NCI-H1930 (cell line): ENCODE measurements around the gene SESN2.
"Not testable (repeated sequence)": the region's sequence is repeated elsewhere in the genome, so short reads cannot be mapped to it uniquely, and the experiment has no call there.

Experiments
- DNase-seq, 2 experiments: peaks; one replicate each; lab custom pipeline; 2025; lab: John Stamatoyannopoulos, UW

Gene SESN2

DNA sequence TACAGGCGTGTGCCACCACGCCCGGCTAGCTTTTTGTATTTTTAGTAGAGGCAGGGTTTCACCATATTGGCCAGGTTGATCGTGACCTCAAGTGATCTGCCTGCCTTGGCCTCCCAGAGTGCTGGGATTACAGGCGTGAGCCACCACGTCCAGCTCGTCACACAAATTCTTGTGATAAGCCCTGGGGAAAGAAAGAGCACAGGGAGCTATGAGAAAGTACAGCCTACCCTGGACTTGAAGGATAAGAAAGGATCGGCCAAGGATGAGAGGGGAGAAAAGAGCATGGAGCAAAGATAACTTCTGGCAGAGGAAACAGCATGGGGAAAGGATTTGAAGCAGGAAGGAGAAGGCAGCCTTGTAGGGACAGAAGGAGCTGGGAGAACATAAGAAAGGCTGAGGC, 29.2 kb downstream of the SESN2 start:
- DNase-seq = no peak

DNA sequence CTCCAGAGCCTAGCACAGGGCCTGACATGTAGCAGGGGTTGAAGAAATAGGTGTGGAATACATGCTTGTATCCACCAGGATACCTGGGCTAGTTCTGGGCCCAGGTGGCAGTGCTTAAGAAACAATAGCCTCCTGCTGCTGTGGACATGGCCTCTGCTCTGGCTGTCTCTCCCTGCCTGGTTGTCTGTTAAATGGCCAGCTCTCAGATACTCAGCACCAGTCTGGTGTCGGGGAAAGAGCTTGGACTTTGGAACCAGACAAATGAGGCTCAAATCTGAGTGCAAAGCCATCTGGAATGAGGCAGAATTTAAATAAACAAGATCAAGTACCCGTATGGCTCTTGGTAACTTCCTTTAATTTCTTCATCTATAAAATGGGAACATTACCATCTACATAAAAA, 31.5 kb downstream of the SESN2 start:
- no peak for DNase-seq

DNA sequence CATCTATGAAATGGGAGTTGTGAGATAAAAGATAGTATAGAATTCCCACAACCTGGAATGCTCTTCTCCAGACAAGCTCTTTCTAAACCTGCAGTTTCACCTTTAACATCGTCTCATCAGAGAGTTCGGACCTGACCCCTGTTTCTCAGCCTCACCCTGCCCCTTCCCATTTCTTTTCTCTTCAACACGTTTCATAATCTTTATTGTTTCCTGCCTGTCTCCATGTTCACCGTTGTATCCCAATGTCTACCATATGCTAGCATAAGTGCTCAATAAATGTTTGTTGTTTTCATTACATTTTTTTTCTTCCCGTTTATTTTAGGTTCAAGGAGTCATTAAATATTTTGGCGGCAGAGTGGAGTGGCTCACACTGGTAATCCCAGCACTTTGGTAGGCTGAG, 32.4 kb downstream of the SESN2 start:
- DNase-seq = no peak

DNA sequence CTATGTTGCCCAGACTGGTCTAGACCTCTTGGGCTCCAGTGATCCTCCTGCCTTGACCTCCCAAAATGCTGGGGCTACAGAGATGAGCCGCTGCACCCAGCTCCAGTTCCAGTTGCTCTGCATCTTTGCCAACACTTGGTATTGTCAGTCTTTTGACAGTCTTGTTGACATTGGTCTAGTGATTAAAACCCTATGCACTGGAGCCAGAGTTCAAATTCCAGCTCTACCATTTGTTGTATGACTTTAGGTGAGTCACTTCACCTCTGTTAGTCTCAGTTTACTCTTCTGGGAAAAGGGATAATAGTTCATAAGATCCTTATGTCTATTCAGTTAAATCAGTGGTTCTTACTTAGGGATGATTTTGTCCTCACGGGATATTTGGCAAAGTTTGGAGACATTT, 36.6 kb downstream of the SESN2 start:
- no peak for DNase-seq

DNA sequence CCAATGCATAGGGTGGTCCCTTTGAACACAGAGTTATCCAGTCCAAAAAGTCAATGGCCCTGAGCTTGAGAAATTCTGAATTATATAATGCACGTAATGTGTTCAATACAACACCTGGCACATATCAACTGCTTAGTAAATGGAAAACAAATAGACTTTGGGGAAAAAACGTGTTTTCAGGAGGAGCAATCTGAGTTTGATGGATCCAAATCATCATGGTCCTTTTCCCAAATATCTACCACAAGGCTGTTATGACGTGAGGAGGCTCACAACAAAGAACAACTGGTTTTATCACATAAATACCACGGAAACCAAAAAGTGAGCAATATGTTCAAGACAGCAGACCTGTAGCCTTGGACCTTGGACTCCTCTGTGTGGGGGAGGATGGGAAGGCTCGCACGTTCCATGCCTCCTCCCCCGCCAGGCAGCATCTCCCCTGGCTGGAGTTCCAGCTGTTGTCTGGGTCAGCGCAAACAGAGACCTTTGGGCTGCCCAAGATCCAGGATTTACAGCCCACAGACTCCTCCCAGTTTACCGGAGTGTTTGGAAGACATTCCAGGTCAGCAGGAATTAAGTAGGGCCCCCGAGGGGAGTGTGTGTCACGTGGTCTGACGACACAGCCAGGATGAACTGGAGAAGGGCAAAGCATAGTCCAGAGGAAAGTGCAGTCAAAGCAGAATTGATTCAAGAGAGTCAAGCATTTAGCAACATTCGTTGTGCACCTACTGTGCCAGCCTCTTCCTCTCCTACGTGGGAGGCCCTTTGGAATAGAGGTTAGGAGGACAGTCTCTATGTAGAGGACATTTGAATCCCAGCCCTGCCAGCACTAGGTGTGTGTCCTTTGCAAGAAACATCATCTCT, 37.3 kb downstream of the SESN2 start:
- no peak for DNase-seq

DNA sequence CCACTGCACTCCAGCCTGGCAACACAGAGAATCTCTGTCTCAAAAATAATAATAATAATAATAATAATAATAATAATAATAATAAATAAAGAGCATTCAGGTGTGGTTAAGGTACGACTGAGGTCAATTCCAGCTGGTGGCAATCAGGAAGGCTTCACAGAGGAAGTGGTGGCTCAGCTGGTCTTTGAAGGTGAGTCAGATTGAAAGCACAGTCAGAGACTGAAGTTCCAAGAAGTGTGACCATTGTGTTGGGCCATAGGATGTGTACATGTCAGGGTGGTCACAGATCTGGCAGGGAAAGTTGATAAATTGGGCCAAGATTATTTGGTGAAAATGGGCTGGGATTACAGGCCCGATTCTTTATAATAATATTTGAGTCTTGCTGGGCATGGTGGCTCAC, 38.5 kb downstream of the SESN2 start:
- DNase-seq = no peak

DNA sequence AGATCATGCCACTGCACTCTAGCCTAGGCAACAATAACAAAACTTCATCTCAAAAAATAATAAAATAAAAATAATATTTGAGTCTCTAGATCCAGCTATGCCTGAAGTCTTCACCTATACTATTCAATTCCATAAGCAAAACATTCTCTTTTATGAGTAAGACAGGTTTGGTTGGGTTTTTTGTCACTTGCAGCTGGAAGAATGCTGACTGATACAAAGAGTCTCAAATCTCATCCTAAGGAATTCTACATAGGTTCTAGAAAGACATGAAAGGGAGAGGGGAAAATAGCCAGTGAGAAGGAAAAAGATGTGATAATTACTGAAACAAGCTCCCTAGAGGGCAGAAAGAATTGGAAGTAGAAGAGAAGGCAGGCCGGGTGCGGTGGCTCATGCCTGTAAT, 39.1 kb downstream of the SESN2 start:
- DNase-seq = no peak

DNA sequence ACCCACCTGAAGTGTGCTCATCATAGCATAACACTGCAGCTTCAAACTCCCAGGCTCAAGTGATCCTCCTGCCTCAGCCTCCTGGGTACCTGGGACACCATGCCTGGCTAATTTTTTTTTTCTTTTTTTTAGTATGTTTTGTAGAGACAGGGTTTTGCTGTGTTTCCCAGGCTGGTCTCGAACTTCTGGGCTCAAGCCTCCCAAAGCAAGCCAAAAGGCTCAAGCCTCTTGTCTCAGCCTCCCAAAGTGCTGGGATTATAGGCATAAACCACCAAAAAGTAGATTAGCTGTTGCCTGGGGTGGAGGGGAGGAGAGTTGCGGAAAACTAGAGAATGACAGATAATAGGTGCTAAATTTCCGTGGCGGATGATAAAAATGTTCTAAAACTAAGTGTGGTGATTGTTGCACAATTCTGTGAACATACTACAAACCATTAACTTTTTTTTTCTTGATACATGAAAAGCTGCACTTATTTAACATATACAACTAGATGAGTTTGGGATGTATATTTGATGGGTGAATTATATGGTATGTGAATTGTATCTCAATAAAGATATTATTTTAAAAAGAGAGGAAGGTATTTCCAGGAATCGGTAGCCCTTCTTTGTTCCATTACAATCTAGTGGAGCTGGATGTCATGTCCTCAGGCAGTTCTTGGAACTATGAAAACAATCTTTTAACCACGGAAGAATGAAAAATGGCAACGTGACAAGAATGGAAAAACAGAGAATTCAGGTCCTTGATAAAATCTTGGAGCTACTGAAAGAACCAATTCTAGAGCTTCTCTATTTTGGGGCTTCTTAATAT, 42.3 kb downstream of the SESN2 start:
- no peak for DNase-seq

DNA sequence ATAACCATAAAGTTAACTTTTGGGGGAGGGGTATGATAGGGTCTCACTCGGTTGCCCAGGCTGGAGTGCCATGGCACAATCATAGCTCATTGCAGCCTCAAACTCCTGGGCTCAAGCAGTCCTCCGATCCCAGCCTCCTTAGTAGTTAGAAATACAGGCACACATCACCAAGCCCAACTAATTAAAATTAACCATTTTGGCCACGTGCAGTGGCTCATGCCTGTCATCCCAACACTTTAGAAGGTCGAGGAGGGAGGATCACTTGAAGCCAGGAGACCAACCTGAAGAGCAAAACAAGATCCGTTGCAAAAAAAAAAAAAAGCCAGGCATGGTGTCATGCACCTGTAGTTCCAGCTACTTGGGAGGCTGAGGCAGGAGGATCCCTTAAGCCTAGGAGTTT, 42.9 kb downstream of the SESN2 start:
- DNase-seq = no peak

DNA sequence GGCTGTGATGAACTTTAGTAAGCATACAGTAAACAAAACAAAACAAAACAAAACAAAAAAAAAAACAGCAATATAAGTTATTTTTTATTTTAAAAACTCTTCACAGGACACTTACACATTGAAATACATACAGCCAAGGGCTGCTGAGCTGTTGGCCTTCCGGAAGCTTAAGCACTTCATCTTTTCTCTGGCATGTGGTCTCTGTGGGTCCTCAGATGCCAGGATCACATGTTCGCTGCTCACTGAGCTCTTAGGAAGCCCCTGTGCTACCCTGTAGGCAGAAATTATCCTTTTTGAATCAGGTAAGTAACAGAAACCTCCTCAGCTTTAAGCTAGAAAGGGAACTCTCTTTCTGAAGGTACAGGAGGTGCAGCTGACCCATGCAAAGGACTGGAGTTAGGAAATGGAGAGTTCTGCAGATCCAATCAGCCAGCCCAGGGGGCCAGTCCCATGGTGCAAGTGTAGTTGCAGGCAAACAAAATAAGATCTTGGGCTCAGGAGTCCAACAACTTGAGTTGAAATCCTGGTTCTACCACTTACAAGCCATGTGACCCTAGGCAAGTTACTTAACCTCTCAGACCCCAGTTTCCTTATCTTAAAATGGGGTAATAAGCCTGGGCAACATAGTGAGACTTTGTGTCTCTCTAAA, 47.1 kb downstream of the SESN2 start:
- no peak for DNase-seq

DNA sequence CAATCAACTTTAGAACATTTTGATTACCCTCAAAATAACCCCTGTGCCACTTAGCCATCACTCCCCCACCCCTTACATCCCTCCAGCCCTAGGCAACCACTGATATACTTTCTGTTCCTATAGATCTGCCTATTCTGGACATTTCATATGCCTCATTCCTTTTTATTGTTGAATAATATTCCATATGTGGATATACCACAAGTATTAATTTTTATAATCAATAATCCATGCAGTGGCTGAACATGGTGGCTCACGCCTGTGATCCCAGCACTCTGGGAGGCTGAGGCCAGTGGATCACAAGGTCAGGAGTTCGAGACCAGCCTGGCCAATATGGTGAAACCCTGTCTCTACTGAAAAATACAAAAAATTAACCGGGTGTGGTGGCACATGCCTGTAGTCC, 49.4 kb downstream of the SESN2 start:
- DNase-seq = no peak

DNA sequence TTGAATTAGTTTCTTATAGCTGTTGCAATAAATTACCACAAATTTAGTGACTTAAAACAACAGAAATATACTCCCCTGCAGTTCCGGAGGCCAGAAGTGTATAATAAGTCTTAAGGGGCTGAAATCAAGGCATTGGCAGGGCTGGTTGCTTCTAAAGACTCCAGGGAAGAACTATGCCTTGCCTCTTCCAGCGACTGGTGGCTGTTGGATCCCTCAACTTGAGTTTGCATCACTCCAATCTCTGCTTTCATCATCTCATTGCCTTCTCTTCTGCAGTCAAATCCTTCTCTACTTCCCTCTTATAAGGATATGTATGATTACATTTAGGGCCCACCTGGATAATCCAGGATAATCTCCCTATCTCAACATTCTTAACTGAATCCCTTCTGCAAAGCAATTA, 50.4 kb downstream of the SESN2 start:
- DNase-seq = no peak

DNA sequence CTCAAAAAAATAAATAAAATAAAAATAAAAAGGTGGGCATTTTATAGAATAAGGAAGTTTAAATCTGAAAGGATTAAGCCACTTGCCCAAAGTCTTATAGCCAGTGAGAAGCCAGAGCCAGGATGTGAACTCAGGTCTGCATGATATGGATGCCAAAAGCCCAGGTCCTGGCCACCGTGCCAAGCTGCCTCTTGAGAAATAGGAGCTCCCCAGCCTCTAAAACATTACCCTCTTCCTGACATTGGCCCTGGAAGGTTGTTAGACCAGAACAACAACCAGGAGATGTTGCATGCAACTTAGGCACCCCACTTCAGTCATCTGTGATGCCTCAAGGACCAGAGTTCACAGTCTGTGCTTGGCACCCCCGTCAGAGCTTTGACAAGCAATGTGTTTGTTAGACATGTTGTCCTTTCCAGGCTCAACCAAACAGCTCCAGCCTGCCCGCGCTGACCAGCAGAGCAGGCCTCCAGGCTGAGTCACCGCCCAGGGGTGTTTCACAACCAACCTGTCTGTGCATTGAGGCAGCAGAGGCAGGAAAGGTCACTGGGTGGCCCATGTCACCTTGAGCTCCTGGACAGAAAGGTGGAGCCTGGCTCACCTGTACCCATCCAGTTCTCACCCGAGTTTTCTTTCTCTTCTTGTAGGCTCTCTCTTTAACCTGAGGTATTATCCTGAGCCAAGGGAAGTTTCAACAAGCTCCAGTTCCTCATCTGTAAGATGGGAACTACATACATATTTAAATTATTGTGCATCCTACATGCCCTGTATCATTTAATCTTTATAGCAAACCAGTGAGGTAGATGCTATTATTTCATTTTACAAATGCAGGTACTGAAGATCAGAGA, 54.6 kb downstream of the SESN2 start:
- DNase-seq = no peak

DNA sequence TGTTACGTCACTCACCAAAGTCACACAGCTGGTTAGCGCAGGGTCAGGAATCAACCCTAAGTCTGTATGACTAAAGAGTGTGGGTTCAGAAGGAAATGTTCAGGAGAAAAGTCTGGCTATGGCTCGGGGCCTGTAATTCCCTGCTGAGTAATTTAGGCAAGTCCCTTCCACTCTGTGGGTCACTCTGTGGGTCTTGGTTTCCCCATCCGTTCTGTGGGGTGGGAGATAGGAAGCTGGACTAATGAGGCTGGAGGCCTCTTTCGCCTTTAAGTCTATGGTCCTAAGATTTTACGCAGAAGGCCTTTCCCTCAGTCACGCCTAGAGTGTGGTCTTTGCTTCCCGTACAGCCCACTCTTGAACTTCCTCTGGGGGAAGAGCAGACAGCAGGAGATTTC, 55.2 kb downstream of the SESN2 start:
- no peak for DNase-seq

DNA sequence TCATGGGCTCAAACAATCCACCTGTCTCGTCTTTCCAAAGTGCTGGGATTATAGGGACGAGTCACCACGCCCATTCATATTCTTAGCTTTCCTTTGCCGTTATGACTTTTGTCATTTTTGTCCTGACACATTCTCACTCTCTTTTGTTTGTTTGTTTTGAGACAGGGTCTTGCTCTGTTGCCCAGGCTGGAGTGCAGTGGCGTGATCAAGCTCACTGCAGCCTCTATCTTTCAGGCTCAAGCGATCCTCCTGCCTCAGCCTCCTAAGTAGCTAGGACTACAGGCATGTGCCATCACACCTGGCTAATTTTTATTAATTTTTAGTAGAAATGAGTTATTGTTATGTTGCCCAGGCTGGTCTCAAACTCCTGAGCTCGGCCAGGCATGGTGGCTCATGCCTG, 57.7 kb downstream of the SESN2 start:
- DNase-seq = no peak

DNA sequence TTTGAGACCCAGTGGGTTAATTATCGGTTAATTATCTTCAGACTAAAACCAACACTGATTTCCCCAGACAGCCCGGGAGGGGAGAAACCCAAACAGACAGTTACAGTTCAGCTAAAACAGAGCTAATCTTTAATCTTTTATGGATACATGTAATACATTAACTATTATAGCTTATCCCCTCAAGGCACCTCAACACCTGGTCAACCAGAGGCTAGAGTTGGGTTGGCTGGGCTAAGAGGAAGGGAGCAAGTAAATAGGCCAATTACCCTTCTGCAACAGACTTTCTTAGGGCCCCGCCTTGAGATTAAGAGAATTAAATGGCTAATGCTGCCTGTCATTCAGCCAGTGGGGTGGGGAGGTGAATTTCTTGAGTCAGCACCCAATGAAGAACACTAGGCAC, 62.9 kb downstream of the SESN2 start:
- no peak for DNase-seq

DNA sequence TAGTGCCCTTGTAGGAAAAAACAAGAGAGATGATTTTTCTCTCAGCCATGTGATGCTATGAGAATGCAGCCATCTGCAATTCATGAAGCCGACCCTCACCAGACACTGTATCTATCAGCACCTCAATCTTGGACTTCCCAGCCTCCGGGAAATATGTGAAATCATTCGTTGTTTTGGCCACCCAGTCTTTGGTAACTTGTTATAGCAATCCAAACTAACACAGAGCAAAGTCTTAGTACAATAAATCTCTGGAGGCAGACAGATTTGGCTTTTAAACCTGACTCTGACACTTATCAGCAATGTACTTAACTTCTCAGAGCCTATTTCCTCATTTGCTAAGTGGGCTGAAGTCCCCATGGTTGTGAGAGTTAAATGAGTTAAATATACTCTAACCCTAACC, 64.4 kb downstream of the SESN2 start:
- DNase-seq = no peak

DNA sequence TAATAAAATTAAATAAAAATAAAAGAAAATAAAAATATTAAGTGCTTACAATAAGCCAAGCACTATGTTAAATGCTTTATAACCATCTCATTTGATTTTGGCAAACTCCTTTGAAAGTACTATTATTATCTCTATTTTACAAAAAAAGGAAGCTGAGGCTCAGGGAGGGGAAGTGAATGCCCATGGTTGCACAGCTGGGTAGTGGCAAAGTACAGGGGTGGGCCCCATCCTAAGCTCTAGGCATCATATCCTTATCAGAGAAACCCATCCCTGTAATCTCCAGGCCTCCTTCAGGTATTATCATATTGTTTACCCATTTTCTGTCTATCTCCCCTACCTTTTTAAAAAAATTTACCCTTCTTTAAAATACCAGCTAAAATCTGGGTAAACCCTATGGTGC, 67.2 kb downstream of the SESN2 start:
- no peak for DNase-seq

DNA sequence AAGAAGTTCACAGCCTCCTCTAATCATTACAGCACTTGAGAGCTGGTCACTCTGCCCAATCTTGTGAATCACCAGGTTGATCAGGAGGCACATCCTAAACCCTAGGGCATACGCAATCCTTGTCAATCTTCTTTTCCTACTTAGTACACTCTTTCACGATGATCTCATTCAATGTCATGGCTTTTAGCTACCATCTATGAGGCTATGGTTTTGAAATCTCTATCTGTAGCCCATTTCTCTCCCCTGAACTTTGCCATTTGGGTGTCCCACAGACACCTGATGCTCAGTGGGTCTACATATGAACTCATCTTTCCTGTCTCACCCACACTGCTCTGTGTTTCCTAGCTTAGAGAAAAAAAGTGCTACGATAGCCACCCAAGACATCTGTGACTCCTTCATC, 67.7 kb downstream of the SESN2 start:
- no peak for DNase-seq

DNA sequence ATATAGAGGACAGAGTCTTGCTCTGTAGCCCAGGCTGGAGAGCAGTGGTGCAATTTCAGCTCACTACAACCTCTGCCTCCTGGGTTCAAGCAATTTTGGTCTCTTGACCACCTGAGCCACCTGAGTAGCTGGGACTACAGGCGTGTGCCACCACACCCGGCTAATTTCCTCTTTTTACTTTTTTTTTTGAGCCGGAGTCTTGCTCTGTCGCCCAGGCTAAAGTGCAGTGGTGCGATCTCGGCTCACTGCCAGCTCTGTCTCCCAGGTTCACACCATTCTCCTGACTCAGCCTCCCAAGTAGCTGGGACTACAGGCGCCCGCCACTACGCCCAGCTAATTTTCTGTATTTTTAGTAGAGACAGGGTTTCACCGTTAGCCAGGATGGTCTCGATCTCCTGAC, 68.1 kb downstream of the SESN2 start:
- not testable (repeated sequence) for DNase-seq

DNA sequence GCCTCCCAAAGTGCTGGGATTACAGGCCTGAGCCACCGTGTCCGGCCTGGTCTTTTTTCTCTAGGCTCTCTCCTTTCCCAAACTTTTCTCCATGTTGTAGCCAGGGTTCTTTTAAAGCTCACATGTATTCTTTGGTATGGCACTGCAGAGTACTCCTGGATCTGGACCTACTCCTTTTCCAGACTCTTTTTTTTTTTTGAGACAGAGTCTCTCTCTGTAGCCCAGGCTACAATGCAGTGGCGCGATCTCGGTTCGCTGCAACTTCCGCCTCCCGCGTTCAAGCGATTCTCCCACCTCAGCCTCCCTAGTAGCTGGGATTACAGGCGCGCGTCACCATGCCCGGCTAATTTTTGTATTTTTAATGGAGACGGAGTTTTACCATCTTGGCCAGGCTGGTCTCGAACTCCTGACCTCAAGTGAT, 68.9 kb downstream of the SESN2 start:
- DNase-seq = no peak
